Stimulated activated CD4-positive, alpha-beta T cell treated with anti-CD3 and anti-CD28 coated beads, Interleukin-15, amount 100 ng/mL, for 24 hours (primary cell): ENCODE data around the gene ZC3H18.

Experiments
- DNase-seq: peaks from one replicate; pipeline ENCODE4 v3.0.0-alpha.2; 2020

Gene ZC3H18

DNA sequence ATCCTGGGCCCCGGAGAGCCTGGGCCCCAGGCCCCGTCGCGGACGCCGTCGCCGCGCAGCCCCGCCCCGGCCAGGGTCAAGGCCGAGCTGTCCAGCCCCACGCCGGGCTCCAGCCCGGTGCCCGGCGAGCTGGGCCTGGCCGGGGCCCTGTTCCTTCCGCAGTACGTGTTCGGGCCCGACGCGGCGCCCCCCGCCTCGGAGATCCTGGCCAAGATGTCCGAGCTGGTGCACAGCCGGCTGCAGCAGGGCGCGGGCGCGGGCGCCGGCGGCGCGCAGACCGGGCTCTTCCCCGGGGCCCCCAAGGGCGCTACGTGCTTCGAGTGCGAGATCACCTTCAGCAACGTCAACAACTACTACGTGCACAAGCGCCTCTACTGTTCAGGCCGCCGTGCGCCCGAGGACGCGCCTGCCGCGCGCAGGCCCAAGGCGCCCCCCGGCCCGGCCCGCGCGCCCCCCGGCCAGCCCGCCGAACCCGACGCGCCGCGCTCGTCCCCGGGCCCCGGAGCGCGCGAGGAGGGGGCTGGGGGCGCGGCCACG, 36.8 kb upstream of the ZC3H18 start:
- no peak for DNase-seq

GRCh38 chr16:88533932-88534637, 36.1 kb upstream of the ZC3H18 start:
- DNase-seq: peak; percentile 84

DNA sequence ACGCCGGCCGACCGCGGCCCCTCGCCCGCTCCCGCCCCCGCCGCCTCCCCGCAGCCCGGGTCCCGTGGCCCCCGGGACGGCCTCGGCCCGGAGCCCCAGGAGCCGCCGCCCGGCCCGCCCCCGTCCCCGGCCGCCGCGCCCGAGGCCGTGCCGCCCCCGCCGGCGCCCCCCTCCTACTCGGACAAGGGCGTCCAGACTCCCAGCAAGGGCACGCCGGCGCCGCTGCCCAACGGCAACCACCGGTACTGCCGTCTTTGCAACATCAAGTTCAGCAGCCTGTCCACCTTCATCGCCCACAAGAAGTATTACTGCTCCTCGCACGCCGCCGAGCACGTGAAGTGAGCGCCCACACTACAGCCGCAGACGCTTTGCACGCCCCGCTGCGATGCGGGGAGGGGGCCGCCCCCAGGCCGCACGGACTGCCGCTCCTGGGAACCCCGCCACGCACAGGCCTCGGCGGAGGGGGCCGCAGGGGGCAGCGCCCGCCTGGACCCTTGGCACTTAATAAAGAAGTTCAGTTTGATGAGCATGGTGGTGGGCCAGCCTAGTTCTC, 35.5 kb upstream of the ZC3H18 start:
- peak; percentile 55 for DNase-seq

DNA sequence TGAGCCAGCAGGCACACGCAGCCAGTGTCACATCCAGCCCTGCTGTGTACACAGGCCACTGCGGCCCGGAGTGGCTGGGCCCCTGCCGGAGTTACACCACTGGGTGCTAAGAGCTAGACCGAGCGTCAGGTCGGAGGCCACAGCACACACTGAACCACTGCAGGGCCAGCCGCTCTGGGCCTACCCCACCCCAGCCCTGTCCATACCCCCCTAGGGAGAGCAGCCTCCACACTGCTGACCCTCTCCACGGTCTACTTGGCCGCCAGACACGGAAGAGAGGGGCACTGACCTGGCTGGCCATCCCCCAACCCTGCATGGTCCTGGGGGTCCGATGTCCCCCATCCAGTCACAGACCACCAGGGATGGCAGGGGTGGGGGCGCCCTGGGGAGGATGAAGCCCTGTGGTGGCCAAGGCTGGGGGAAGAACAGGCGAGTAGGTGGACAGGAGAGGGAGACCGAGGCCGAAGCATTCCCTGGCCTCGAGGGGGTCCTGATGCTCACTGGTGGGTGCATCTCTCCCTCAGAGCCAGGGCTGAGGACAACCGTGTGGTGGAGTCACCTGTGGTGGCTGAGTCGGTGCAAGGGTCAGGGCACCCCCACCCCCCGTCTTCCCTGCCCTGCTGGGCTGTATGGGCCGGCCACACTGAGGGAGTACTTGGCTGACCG, 34.9 kb upstream of the ZC3H18 start:
- peak; percentile 26 for DNase-seq

DNA sequence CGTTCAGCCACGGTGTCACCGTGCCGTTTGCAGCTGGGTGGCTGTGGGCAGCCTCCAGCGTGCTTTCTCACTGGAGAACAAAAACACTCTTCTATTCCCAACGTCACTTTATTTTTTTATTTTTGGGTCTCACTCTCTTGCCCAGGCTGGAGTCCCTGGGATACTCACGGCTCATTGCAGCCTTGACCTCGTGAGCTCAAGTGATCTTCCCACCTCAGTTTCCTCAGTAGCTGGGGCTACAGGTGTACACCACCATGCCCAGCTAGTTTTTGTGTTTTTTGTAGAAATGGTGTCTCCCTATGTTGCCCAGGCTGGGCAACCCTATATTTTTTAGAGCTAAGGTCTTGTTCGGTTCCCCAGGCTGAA, 34.4 kb upstream of the ZC3H18 start:
- no peak for DNase-seq

- DNase-seq: no peak
Measured at GRCh38 chr16:88536510-88536909, 33.7 kb upstream of the ZC3H18 start.

- DNase-seq: peak; percentile 29
Measured at GRCh38 chr16:88536971-88537751, 33.0 kb upstream of the ZC3H18 start.

DNA sequence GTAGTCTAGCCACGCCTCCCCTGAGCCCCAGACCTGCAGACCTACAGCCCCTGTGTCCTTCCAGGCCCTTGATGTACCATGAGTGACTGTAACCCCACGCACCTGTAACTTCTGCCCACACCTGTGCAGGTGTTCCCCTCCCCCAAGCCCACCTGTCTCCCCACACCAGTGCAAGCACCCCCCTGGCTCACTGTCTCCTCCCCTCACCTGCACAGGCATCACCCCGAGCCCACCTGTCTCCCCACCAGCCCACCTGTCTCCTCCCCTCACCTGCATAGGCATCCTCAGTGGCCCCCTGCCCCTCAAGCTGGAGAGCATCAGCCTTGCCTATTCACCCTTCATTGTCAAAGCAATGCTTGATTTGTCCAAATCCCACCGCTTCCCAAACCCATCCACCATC, 32.3 kb upstream of the ZC3H18 start:
- DNase-seq: no peak

DNA sequence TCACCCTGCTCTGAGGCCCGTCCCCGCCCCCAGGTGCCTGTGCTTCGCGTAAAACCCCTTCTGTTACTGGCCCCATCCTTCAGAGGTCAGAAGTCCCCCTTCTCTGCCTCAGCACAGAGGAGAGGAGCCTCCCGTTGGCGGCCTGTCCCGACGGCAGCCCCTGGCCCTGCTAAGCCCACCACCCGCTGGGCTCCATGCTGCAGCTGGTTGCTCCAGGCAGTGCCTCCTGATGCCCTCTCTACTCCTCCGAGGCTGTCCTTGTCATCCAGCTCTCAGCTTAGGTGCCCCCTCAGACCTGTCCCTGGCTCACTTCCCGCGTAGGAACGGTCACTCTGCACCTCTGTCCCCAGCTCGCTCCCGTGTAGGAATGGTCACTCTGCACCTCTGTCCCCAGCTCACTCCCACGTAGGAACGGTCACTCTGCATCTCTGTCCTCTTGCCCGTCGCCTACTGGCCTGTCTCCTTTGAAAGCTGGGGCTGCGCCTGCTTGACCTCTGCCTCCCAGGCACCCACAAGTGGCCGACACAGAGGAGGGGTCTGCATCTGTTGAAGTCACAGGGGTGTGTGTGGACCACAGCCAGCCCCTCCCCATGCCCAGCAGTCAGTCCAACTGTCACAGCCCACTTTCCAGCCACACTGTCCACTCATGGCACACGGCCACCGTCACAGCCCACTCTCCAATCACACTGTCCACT, 31.7 kb upstream of the ZC3H18 start:
- no peak for DNase-seq

- no peak for DNase-seq
Measured at GRCh38 chr16:88539261-88539651, 30.9 kb upstream of the ZC3H18 start.

DNA sequence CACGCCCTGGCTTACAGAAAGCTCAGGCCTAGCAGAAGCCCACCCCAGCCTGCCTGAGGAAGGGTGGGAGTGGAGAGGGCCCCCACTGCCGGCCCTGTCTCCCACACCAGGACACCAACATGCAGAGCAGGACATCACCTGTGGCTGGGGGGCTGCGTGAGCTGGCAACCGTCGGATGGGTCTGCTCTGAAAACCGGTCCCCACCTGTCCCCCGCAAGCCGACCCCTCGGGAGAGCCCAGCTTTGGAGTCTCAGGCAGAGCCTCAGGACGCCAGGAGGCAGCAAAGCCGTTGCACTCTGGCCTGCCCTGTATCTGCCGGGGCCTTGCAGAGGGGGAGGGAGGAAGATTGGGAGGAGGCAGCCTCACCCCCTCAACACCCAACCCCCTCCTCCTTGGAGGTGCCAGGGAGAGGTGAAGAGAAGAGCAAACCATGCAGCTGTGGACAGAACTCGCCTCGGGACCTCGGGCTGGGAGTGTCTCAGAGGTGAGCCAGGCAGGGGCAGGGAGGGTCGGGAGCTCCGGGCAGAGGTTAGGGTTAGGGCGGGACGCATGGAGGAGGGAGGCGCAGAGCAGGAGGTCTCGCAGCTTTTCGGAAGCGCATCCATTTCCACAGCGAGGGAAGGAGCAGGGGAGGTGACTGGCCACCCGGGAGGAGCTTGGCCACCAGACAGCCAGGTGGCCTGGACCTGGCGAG, 30.4 kb upstream of the ZC3H18 start:
- DNase-seq: no peak

GRCh38 chr16:88540346-88540977, 29.7 kb upstream of the ZC3H18 start:
- DNase-seq: no peak

GRCh38 chr16:88541831-88542616, 28.2 kb upstream of the ZC3H18 start:
- DNase-seq: no peak

DNA sequence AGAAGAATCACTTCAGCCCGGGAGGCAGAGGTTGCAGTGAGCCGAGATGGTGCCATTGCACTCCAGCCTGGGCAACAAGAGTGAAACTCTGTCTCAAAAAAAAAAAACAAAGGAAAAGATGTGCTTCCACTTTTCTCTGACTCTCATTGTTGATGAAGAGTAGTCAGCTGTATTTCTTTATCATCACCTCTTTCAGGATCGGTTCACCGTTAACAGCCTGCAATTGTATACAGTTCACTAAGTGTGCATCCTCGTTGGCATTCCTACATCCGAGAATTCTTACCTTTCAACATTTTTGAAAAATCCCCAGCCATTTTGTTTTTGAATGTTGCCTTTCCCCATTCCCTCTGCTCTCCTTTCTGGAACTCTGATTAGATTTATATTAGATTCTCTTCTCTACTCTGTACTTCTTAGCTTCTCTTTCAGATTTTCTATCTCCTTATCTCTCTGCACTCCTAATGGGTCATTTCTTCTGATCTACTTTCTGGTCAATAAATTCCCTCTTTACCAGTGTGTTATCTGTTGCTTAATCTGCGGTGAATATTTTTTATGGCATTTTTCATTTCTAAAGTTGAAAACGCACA, 26.9 kb upstream of the ZC3H18 start:
- DNase-seq: no peak

DNA sequence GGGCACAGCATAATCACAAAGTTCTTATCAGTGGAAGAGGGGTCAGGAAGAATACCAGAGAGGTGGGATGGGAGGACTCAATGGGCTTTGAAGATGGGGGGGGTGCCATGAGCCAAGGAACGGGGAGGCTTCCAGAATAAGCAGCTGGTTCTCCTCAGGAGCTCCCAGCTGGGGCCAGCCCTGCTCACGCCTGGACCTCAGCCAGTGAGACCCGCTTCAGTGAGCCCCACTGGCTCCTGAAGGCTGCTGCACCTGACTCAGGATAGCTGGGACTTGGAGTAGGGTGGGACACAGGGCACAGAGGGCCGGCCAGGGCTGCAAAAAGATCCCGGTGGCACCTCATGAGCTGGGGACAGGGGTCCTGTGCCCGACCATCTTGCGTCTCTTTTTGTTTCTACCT, 24.4 kb upstream of the ZC3H18 start:
- DNase-seq: no peak

- no peak for DNase-seq
Measured at GRCh38 chr16:88548131-88548874, 21.9 kb upstream of the ZC3H18 start.

DNA sequence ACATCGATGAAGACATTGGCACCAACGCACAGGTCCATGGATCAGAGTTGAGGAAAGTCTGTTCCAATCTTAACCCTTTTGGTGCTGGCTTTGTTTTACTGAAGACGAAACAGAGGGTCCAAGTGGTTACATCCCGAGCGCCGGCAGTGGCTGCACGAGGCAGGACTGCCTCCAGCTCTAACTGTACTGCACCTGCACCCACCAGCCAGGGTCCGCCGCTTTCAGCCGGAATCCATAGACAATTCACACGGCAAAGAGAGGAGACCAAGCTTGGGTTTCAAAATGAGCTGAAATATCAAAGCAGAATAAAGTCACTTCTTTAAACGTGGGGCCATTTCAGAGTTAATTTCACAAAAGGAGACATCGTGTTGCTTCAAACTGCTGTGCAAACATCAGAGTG, 21.2 kb upstream of the ZC3H18 start:
- DNase-seq: no peak

GRCh38 chr16:88549671-88550245, 20.4 kb upstream of the ZC3H18 start:
- no peak for DNase-seq

- no peak for DNase-seq
Measured at GRCh38 chr16:88550246-88550661, 19.9 kb upstream of the ZC3H18 start.
